Lower lobe of right lung (tissue), 2 donors: ENCODE results near the gene SYPL1. TPM values are rescaled to one million over a fixed set of nuclear protein-coding genes. Genes with fewer than 3 reads are reported as not detected.
A peak's percentile ranks its signal among the peaks of the same experiment; 100 is the strongest.

Source experiments
- ATAC-seq, 2 donors: fragments of 200-7000 bp; cut with Tn5 transposase; one replicate each; pipeline ENCODE4 v1.9.1; 2020 to 2022; ENCODE audit warnings: mild to moderate bottlenecking in 2 of 2, moderate library complexity in 2 of 2
- DNase-seq: peaks from one replicate; pipeline ENCODE4 v3.0.0-alpha.2; 2020
- H3K27ac ChIP-seq: fragments of 200-600 bp; one replicate; pipeline ENCODE4 v1.8.0; 2022
- H3K27me3 ChIP-seq: fragments of 200-600 bp; one replicate; pipeline ENCODE4 v1.8.0; 2022; ENCODE audit warnings: low read depth
- H3K36me3 ChIP-seq: fragments of 200-600 bp; one replicate; pipeline ENCODE4 v1.8.0; 2022; ENCODE audit warnings: mild to moderate bottlenecking
- H3K4me1 ChIP-seq: fragments of 200-600 bp; one replicate; pipeline ENCODE4 v1.8.0; 2022
- H3K4me3 ChIP-seq: fragments of 200-600 bp; one replicate; pipeline ENCODE4 v1.8.0; 2022; ENCODE audit warnings: mild to moderate bottlenecking
- H3K9me3 ChIP-seq: fragments of 200-600 bp; one replicate; pipeline ENCODE4 v1.8.0; 2022
- intact Hi-C: fragments of 100-400 bp; cut with DNase I; formaldehyde crosslinking; loops from one replicate; pipeline ENCODE4 v1.11.0; 2022
- total RNA-seq: library from RNA; stranded (reverse); fragmentation: NEBNext Ultra II Directional; extraction: Animal tissue kit (Norgen Biotek cat#: 25700); gene quantifications from one replicate; pipeline ENCODE4 v1.2.1, GENCODE V29; 2021
- TF ChIP-seq, protein P1 (sequence below): fragments of 200-600 bp; IDR thresholded peaks from one replicate; pipeline ENCODE4 v1.8.0; 2022; ENCODE audit warnings: antibody characterized with exemption, mild to moderate bottlenecking
- donor health status: DM: no; HTN: yes; CAD: no; lungs with severe emphysema.

Gene SYPL1
- total RNA-seq, 1 donor from 2014 or later = 79.6 TPM

GRCh38 chr7:106052681-106053080, 59.4 kb downstream of the SYPL1 start:
- H3K27ac ChIP-seq = no peak overlapping the region
- no peak overlapping the region for H3K4me3 ChIP-seq
- TF ChIP-seq, protein P1, sequence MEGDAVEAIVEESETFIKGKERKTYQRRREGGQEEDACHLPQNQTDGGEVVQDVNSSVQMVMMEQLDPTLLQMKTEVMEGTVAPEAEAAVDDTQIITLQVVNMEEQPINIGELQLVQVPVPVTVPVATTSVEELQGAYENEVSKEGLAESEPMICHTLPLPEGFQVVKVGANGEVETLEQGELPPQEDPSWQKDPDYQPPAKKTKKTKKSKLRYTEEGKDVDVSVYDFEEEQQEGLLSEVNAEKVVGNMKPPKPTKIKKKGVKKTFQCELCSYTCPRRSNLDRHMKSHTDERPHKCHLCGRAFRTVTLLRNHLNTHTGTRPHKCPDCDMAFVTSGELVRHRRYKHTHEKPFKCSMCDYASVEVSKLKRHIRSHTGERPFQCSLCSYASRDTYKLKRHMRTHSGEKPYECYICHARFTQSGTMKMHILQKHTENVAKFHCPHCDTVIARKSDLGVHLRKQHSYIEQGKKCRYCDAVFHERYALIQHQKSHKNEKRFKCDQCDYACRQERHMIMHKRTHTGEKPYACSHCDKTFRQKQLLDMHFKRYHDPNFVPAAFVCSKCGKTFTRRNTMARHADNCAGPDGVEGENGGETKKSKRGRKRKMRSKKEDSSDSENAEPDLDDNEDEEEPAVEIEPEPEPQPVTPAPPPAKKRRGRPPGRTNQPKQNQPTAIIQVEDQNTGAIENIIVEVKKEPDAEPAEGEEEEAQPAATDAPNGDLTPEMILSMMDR = no peak
- H3K9me3 ChIP-seq = no peaks in the 10 kb centered on the region
- H3K36me3 ChIP-seq = no peaks in the 10 kb centered on the region
- H3K4me1 ChIP-seq = peaks cover 4% of the 10 kb centered on the region
- ATAC-seq (no peak), DNase-seq (no peak)
- intact Hi-C loops = no loop called here
- H3K27me3 ChIP-seq = no peaks in the 10 kb centered on the region

GRCh38 chr7:106050746-106051117, 61.4 kb downstream of the SYPL1 start:
- Histone ChIP-seq H3K4me3 (no peak overlapping the region), H3K36me3 (no peaks in the 10 kb centered on the region), H3K27me3 (no peaks in the 10 kb centered on the region), H3K4me1 (peaks cover 4% of the 10 kb centered on the region), H3K27ac (no peak overlapping the region), H3K9me3 (no peaks in the 10 kb centered on the region)
- DNase-seq (no peak), ATAC-seq (no peak)
- TF ChIP-seq, protein P1 = no peak
- intact Hi-C loops = no loop called here

- H3K9me3 ChIP-seq = no peaks in the 10 kb centered on the region
- ATAC-seq = peak in 1 of 2 donors; percentile 48
- no peaks in the 10 kb centered on the region for H3K27me3 ChIP-seq
- TF ChIP-seq, protein P1 = peak; percentile 16
- H3K4me1 ChIP-seq = peaks cover 4% of the 10 kb centered on the region
- intact Hi-C loops = no loop called here
- no peaks in the 10 kb centered on the region for H3K36me3 ChIP-seq
- H3K4me3 ChIP-seq = no peak overlapping the region
- no peak for DNase-seq
- no peak overlapping the region for H3K27ac ChIP-seq
Observed at GRCh38 chr7:106050002-106050745, 61.9 kb downstream of the SYPL1 start.

DNA sequence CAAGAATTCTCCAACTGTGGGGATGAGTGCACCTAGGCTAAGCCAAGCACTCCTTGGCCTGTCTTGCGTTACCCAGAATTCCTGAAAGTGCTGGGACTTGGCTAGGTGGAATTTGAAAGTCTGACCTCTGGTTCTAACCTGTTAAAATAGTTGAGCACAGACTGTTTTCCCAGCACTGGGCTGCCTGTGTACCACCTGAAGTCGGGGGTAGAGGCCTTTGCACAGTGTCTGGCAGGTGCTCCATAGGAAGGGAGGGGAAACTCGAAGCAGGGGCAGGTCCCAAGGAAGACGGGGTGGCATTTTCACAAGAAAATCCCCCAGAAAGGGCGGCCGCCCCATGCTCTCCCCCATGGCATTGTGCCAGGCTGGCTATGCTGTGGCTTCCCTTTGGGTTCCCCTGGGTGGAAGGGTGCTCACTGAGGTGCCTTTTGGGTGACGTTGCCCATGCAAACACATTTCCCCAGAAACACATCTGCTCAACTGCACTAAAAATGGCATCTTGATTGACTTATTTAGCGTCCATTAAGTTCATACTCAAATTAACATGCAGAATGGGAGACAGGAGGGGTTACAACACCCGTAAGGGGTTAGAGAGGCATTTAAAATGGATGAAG, 62.9 kb downstream of the SYPL1 start:
- Histone ChIP-seq H3K4me1 (peaks cover 4% of the 10 kb centered on the region), H3K4me3 (no peak overlapping the region), H3K27me3 (no peaks in the 10 kb centered on the region), H3K27ac (no peak overlapping the region), H3K9me3 (no peaks in the 10 kb centered on the region), H3K36me3 (no peaks in the 10 kb centered on the region)
- ATAC-seq (no peak), DNase-seq (no peak)
- TF ChIP-seq, protein P1 = no peak
- intact Hi-C loops = no loop called here

- DNase-seq (no peak), ATAC-seq (no peak)
- intact Hi-C loops = no loop called here
- Histone ChIP-seq H3K27me3 (no peaks in the 10 kb centered on the region), H3K9me3 (no peaks in the 10 kb centered on the region), H3K4me1 (peaks cover 4% of the 10 kb centered on the region), H3K27ac (no peak overlapping the region), H3K36me3 (no peaks in the 10 kb centered on the region), H3K4me3 (no peak overlapping the region)
- TF ChIP-seq, protein P1 = no peak
Observed at GRCh38 chr7:106048706-106049020, 63.4 kb downstream of the SYPL1 start.
